ENCODE results near the gene IRF7. TPM values are rescaled to one million over a fixed set of nuclear protein-coding genes. Genes with fewer than 3 reads are reported as not detected.

Gene IRF7
- total and polyA plus RNA-seq, 12 donors, result 4.5 to 48.4 (median 11.4) TPM

DNA sequence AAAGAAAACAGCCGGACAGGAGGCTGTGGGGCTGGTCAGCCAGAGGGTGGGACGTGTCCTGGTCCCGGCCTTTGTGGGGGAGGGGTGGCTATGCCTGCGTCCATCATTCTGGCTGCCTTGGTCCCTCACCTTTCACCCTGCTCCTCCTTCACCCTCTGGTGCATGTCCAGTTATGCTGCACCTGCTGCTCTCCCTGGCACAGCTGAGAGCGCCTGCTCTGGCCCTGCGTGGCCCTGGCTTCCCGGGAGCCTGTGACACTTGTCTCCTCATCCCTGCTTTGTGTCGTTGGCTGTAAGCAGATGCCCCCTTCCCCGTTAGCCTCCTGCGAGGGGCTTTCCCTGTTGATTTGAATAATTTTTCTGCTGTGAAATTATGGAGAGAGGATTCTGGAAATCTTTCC lies 22.8 kb downstream of the IRF7 start:
- WGBS, 2 donors, result 88 to 93% methylated on average over 10 of the region's 10 CpGs
- H3K9me3 ChIP-seq, result no peaks in the 10 kb centered on the region
- H3K4me1 ChIP-seq, result peaks cover 0 to 13% (median 0%) of the 10 kb centered on the region in 9 donors
- H3K36me3 ChIP-seq, result peaks cover 6 to 100% (median 65%) of the 10 kb centered on the region in 9 donors
- intact Hi-C loops (cut with DNase I), result no loop called here
- no peak for DNase-seq
- no peak overlapping the region for H3K4me3 ChIP-seq
- H3K27me3 ChIP-seq, result no peaks in the 10 kb centered on the region
- no peak overlapping the region for H3K27ac ChIP-seq
- no peak for ATAC-seq
- TF ChIP-seq, protein P1, sequence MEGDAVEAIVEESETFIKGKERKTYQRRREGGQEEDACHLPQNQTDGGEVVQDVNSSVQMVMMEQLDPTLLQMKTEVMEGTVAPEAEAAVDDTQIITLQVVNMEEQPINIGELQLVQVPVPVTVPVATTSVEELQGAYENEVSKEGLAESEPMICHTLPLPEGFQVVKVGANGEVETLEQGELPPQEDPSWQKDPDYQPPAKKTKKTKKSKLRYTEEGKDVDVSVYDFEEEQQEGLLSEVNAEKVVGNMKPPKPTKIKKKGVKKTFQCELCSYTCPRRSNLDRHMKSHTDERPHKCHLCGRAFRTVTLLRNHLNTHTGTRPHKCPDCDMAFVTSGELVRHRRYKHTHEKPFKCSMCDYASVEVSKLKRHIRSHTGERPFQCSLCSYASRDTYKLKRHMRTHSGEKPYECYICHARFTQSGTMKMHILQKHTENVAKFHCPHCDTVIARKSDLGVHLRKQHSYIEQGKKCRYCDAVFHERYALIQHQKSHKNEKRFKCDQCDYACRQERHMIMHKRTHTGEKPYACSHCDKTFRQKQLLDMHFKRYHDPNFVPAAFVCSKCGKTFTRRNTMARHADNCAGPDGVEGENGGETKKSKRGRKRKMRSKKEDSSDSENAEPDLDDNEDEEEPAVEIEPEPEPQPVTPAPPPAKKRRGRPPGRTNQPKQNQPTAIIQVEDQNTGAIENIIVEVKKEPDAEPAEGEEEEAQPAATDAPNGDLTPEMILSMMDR (IDR thresholded peaks at IDR 0.05), result no peak

DNA sequence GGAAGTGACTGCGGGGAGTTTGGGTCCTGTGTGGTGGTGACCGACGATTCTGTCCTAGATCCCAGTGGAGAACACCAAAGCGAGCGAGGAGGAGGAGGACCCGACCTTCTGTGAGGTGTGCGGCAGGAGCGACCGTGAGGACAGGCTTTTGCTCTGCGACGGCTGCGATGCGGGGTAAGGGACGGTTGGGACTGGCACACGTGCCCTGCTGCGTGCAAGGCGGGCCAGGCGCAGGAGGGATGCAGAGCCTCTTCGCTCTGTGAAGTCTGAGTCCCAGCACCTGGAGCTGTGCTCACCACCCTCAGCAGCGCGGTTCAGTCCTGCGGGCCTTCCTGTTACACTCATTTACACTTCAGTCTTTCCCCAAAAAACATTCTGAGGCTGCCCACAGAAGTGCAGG lies 23.2 kb downstream of the IRF7 start:
- TF ChIP-seq, protein P1 (IDR thresholded peaks at IDR 0.05), result no peak
- H3K27me3 ChIP-seq, result no peaks in the 10 kb centered on the region
- no peak overlapping the region for H3K27ac ChIP-seq
- H3K36me3 ChIP-seq, result peaks cover 3 to 100% (median 63%) of the 10 kb centered on the region in 9 donors
- no peak for DNase-seq
- H3K9me3 ChIP-seq, result no peaks in the 10 kb centered on the region
- peak in 1 of 8 donors; percentile 5 for ATAC-seq
- intact Hi-C loops (cut with DNase I), result no loop called here
- peaks cover 0 to 17% (median 0%) of the 10 kb centered on the region in 9 donors for H3K4me1 ChIP-seq
- no peak overlapping the region for H3K4me3 ChIP-seq
- 96% methylated on average over 22 of the region's 22 CpGs for WGBS, 2 donors

DNA sequence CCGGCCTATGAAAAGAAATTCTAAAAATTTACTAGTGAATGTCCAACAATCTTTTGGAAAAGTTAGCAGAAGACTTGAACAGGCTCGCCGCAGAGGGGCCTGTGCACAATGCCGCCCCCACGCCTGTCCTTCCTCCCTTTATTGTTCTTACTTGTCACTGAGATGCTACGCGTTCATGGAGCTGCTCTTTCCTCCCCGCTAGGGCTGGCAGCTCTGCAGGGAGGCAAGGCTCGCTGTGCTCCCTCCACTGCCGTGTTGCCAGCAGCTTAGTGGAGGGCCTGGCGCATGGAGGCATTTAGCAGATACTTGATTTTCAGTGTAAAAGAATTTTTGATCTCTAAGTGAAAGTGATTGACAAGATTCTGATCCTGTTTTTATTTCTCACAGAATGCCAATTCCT lies 24.8 kb downstream of the IRF7 start:
- no peak for DNase-seq
- H3K9me3 ChIP-seq, result no peaks in the 10 kb centered on the region
- TF ChIP-seq, protein P1 (IDR thresholded peaks at IDR 0.05), result no peak
- peaks cover 3 to 100% (median 60%) of the 10 kb centered on the region in 9 donors for H3K36me3 ChIP-seq
- no peak overlapping the region for H3K4me3 ChIP-seq
- no peak for ATAC-seq
- H3K27me3 ChIP-seq, result no peaks in the 10 kb centered on the region
- intact Hi-C loops (cut with DNase I), result no loop called here
- peaks cover 0 to 20% (median 0%) of the 10 kb centered on the region in 9 donors for H3K4me1 ChIP-seq
- H3K27ac ChIP-seq, result no peak overlapping the region
- 70 to 81% methylated on average over 11 of the region's 11 CpGs for whole genome bisulfite sequencing, 2 donors

GRCh38 chr11:589798-590197 lies 26.0 kb downstream of the IRF7 start:
- Histone ChIP-seq H3K27ac (no peak overlapping the region), H3K9me3 (no peaks in the 10 kb centered on the region), H3K27me3 (no peaks in the 10 kb centered on the region), H3K4me1 (peaks cover 0 to 20% (median 0%) of the 10 kb centered on the region in 9 donors), H3K4me3 (no peak overlapping the region), H3K36me3 (peaks cover 3 to 96% (median 55%) of the 10 kb centered on the region in 9 donors)
- DNase-seq (no peak), ATAC-seq (no peak)
- TF ChIP-seq, protein P1 (IDR thresholded peaks at IDR 0.05), result no peak
- intact Hi-C loops (cut with DNase I), result no loop called here
- WGBS, 2 donors, result 95 to 96% methylated on average over 26 of the region's 26 CpGs
